Endothelial cell of hepatic sinusoid (primary cell): ENCODE data around the gene TRIM7.
"Not testable (repeated sequence)": the region's sequence is repeated elsewhere in the genome, so short reads cannot be mapped to it uniquely, and the experiment has no call there.

ENCODE experiments used
- in situ Hi-C: cut with HindIII; loops from 2 replicates; pipeline ENCODE4 v1.10.0; 2017; ENCODE audit warnings: low sequenced_read_pairs

The TRIM7 gene

DNA sequence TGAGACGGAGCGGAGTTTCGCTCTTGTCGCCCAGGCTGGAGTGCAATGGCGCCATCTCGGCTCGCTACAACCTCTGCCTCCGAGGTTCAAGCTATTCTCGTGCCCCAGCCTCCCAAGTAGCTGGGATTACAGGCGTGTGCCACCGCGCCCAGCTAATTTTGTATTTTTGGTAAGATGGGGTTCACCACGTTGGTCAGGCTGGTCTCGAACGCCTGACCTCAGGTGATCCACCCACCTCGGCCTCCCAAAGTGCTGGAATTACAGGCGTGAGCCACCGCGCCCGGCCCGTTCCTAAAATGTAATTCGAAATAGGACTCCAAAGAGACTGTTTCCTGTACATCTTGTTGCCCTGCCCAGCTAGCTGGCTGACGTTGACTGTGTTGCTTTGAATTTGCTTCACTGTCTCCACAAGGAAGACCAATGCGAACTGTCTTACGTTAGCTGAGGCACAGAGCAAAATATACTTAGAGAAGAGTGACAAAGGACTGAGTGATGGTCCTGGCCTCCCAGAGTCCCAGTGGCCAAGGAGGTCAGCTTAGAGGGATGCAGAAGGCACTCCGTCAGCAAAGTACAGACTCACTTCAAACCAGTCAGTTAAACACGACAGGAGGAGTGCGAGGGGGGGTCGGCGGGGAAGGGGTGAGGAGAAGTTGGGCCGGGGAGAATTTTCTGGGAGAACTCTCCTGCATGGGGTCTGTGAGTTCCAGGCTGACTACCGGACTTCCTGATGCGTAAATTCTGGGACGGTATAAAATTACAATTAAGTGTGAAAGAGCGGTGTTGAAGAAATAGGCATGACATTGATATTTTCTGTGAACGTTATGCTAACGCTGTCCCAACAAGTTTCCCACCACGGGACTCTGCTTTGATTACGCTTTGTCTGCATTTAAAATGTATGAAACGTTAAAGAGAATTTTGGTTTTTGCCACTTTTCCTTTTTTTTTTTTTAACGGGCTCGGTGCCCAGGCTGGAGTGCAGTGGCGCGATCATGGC is 11.3 kb upstream of the TRIM7 start:
- in situ Hi-C loops = no loop called here

DNA sequence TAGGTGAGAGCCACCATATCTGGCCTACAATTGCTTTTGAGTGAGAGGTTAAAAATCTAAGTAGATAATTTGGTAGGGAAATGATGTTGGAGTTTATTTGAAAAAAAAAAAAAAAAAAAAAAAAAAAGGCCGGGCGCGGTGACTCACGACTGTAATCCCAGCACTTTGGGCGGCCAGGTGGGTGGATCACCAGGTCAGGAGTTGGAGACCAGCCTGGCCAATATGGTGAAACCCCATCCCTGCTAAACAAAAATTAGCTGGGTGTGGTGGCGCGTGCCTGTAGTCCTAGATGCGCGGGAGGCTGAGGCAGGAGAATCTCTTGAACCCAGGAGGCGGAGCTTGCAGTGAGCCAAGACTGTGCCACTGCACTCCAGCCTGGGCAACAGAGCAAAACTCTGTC is 9.3 kb upstream of the TRIM7 start:
- in situ Hi-C loops = not testable (repeated sequence)

GRCh38 chr5:181212934-181213333 is 7.9 kb upstream of the TRIM7 start:
- in situ Hi-C loops = no loop called here

- in situ Hi-C loops = no loop called here
These were observed 7.1 kb upstream of the TRIM7 start for GRCh38 chr5:181212080-181212479.

- in situ Hi-C loops = no loop called here
These were observed 6.2 kb upstream of the TRIM7 start for GRCh38 chr5:181211208-181211607.

DNA sequence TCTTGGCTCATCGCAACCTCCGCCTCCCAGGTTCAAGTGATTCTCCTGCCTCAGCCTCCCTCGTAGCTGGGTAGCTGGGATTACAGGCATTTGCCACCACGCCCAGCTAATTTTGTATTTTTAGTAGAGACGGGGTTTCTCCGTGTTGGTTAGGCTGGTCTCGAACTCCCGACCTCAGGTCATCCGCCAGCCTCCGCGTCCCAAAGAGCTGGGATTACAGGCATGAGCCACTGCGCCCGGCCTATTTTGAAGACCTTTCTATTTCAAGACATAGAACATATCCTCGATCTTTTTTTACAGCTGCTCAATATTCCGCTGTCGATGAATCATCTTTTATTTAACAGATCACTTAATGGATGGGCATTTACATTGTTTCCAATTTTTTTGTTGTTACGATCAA is 5.7 kb upstream of the TRIM7 start:
- in situ Hi-C loops = not testable (repeated sequence)

- in situ Hi-C loops = not testable (repeated sequence)
These were observed 5.2 kb upstream of the TRIM7 start for GRCh38 chr5:181210148-181210547.

DNA sequence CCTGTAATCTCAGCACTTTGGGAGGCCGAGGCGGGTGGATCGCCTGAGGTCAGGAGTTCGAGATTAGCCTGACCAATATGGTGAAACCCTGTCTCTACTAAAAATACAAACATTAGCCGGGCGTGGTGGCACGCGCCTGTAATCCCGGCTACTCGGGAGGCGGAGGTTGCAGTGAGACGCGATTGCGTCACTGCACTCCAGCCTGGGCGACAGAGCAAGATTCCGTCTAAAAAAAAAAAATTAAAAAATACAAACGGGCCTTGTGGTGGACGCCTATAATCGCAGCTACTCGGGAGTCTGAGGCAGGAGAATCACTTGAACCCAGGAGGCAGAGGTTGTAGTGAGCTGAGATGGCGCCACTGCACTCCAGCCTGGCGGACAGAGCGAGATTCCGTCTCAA is 4.0 kb upstream of the TRIM7 start:
- in situ Hi-C loops = not testable (repeated sequence)

DNA sequence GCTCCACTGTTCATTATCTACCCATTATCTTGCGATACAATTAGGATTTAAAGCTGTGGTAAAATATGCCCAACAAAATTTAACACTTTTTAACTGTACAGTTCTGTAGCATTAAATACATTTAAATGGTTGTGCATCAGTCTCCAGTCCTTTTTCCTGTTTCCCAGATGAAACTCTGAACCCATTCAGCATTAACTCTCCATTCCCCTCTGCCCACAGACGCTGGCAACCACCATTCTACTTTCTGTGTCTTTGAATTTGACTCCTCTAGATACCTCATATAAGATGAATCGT is 2.9 kb upstream of the TRIM7 start:
- in situ Hi-C loops = no loop called here

DNA sequence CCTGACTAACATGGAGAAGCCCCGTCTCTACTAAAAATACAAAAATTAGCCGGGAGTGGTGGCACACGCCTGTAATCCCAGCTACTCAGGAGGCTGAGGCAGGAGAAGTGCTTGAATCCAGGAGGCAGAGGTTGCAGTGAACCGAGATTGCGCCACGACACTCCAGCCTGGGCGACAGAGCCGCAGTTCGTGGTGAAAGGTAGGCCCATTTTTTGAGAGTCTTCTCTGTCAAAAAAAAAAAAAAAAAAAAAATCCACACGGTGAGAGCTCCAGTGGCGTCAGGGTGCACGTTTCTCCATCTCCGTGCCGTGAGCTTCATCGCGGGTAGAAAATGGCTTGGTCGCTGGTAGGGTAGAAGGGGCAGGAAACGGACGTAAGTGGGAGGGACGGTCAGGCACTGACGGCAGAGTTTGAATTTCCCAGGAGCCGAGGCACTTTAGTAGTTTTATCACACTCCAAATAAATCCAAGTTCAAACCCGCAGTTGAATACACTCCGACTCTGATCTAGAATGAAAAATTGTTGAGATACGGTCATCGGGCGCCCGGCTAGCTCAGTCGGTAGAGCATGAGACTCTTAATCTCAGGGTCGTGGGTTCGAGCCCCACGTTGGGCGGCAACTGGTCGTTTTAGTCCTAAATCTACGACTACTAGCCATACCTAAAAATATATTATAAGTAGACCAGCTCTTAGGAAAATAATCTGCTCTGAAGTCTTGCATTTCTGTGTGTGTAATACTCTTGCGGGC is 2.4 kb upstream of the TRIM7 start:
- in situ Hi-C loops = no loop called here

DNA sequence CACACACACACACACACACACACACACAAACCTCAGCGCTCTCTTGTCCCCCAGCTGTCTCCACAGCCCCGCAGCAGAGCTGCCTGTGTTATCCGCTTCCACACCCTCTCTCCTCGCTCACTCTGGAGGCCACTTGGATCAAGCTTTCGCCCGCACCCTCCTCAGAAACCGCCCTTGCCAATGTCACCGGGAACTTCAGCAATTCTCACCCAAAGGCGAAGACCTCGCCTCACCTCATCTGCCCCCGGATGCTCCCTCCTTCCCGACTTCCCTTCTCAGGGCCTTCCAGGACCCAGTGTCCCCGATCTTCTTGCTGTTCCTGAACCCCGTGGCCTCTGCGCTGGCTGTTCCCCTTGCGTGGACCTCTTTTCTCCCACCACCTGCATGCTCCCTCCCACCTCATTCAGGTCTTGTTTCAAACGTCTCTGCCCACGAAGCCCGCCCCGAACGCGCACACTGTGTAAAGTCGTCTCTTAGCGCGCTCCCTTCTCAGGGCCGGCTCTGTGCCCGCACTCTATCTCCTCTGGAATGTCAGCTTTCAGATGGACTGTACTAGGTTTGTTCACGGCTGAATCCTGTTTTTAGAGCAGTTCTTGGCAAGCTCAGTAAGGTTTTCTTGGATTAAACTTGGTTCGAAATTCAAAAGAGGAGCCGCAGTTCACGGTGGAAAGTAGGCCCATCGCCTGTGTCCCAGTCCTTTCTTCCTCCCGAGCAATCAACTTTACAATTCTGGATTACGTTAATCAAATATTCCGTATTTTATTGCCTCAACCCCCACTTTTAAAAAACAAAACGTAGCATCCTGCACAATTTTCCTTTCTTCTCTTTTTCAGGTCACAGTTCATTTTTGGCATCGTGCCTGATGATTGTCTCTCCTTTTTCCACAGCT is 1.0 kb upstream of the TRIM7 start:
- in situ Hi-C loops = no loop called here

- in situ Hi-C loops = no loop called here
These were observed 727 bp downstream of the TRIM7 start for GRCh38 chr5:181204113-181204825.

- in situ Hi-C loops = no loop called here
These were observed 1.3 kb downstream of the TRIM7 start for GRCh38 chr5:181203777-181204112.

- in situ Hi-C loops = no loop called here
These were observed 1.8 kb downstream of the TRIM7 start for GRCh38 chr5:181203093-181203711.

DNA sequence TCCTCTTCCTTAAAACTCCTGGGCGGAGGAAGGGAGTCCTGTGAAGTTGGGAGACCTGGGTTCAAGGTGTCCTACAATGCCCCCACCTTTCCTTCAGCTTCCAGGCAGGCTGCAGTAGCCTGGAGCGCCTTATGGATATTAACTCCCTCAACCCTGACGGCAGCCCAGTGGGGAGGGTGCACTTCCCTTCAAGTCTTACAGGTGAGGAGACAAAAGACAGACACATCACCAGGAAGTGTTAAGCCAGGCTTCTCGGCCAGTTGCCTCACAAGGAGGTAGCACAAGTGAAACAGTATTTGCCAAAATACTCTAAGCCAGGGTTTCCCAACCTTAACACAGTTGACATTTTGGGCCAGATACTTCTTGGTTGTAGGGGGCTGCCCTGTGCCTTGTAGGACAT is 4.2 kb downstream of the TRIM7 start:
- in situ Hi-C loops = no loop called here

- in situ Hi-C loops = loop anchor here (5.0 kb wide), 1 partner anchor 37 kb away; no protein-coding TSS in a partner anchor
These were observed 4.9 kb downstream of the TRIM7 start for GRCh38 chr5:181199881-181200638.

GRCh38 chr5:181198905-181199519 is 6.0 kb downstream of the TRIM7 start:
- in situ Hi-C loops = loop anchor here (5.0 kb wide), 1 partner anchor 38 kb away; no protein-coding TSS in a partner anchor

DNA sequence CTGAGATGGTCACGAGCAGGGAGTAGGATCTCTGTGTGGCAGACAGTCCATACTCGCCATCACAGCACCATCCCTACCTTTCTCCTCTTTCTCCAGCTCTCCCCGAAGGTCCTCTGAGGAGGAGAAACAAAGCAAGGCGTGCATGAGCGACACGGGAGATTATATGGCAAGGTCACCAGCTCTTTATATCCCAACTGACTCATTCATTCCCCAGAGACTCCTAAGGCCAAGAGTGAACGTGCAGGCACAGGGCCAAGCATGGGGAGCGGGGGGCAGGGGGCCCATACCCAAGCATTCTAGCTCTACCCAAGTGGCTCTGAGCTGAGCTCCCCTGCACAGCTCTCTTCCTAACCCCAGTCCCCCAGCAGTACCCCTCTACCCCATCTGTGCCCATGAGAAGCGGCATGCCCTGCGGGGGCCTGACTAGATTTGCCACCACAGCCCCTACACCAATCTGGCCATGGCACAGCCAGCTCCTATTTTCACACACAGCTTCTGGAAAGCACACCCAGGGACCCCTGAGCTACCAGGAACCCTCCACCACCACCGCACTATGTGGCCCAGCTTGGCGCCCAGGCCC is 6.8 kb downstream of the TRIM7 start:
- in situ Hi-C loops = loop anchor here (5.0 kb wide), 1 partner anchor 39 kb away; no protein-coding TSS in a partner anchor
